CD4-positive, CD25-positive, alpha-beta regulatory T cell (primary cell): ENCODE results near the gene OR8G5. TPM values are rescaled to one million over a fixed set of nuclear protein-coding genes. Genes with fewer than 3 reads are reported as not detected.

Experiments
- ATAC-seq, 2 donors: fragments of 150-1000 bp; cut with Tn5 transposase; one replicate each; pipeline ENCODE4 v1.10.0; 2021; ENCODE audit warnings: low read depth in 2 of 2, moderate number of reproducible peaks in 2 of 2, moderate library complexity in 1 of 2
- DNase-seq, 3 donors: peaks; one replicate each; pipeline versions ENCODE4 v3.0.0 to v3.0.0-alpha.2; 2012 to 2022; ENCODE audit warnings: mixed read lengths in 1 of 3
- H3K27ac ChIP-seq: one replicate; pipeline ENCODE4 v1.7.0; 2013; ENCODE audit warnings: mild to moderate bottlenecking, low read length; ENCODE audit not compliant: insufficient read depth, poor library complexity, severe bottlenecking
- H3K27me3 ChIP-seq: one replicate; pipeline ENCODE4 v1.7.0; 2013; ENCODE audit warnings: low read length; ENCODE audit not compliant: control insufficient read depth, insufficient read depth
- H3K36me3 ChIP-seq: one replicate; pipeline ENCODE4 v1.7.0; 2013; ENCODE audit warnings: mild to moderate bottlenecking, low read length, moderate library complexity; ENCODE audit not compliant: control insufficient read depth, insufficient read depth
- H3K4me1 ChIP-seq: 2 replicates; pipeline ENCODE4 v1.7.0; 2013; ENCODE audit warnings: mild to moderate bottlenecking, low read length; ENCODE audit not compliant: insufficient read depth, control insufficient read depth, poor library complexity, severe bottlenecking
- H3K4me3 ChIP-seq: one replicate; pipeline ENCODE4 v1.7.0; 2013; ENCODE audit warnings: low read depth, mild to moderate bottlenecking, low read length, moderate library complexity
- H3K9me3 ChIP-seq, 2 experiments: 1 replicate in 1 of 2; 2 replicates in 1 of 2; pipeline ENCODE4 v1.7.0; 2013; ENCODE audit warnings: low read length in 2 of 2, mild to moderate bottlenecking in 1 of 2, moderate library complexity in 1 of 2; ENCODE audit not compliant: control insufficient read depth in 2 of 2
- H3K27ac Mint-ChIP-seq, 3 donors: one replicate each; pipeline ENCODE4 v1.8.0; 2020 to 2022; ENCODE audit warnings: mild to moderate bottlenecking in 3 of 3, mixed read lengths in 3 of 3, moderate library complexity in 2 of 3
- H3K27me3 Mint-ChIP-seq: one replicate; pipeline ENCODE4 v1.8.0; 2022; ENCODE audit warnings: mild to moderate bottlenecking, mixed read lengths
- H3K36me3 Mint-ChIP-seq: one replicate; pipeline ENCODE4 v1.8.0; 2020; ENCODE audit warnings: mixed read lengths
- H3K4me1 Mint-ChIP-seq, 4 donors: one replicate each; pipeline ENCODE4 v1.8.0; 2020 to 2022; ENCODE audit warnings: mixed read lengths in 4 of 4, mild to moderate bottlenecking in 1 of 4
- H3K4me3 Mint-ChIP-seq, 4 donors: one replicate each; pipeline ENCODE4 v1.8.0; 2020 to 2022; ENCODE audit warnings: mild to moderate bottlenecking in 4 of 4, mixed read lengths in 4 of 4, moderate library complexity in 3 of 4
- H3K9me3 Mint-ChIP-seq, 7 donors: one replicate each; pipeline ENCODE4 v1.8.0; 2020 to 2022; ENCODE audit warnings: mixed read lengths in 7 of 7, mild to moderate bottlenecking in 3 of 7, moderate library complexity in 2 of 7
- polyA plus RNA-seq, 4 donors: library from polyadenylated mRNA; unstranded; fragments of 300-500 nt; fragmentation: Illumina TruSeq; gene quantifications; one replicate each; pipeline ENCODE4 v1.2.3, GENCODE V29; 2021
- total RNA-seq: library from RNA; stranded (reverse); gene quantifications from one replicate; pipeline ENCODE4 v1.2.3, GENCODE V29; 2022

Gene OR8G5
- total RNA-seq (not detected), polyA plus RNA-seq (not detected)

DNA sequence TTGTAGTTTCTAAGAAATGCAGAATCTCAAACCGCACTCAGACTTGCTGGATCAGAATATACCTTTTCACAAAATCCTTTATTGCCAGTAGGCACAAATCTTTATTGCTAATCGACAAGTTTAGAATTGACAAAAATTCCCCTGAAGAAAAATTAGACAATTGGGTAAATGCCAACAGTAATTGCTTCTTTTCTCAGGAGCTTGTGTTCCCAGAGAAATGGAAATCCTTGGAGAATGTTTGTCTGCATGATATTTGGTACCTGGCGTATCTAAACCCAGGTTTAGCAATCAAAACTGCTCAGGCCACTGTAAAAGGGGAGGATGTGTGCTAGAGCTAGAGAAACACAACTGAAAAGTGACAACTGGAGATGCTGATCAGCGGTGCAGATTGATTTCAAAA is at the start of gene OR8G5:
TSS of gene OR8G5 (plus strand) at position 301 of the 400 bp plus-strand sequence. CDS start 8,556 bp downstream, outside the sequence.
- ATAC-seq (no peak), DNase-seq (no peak)
- Histone ChIP-seq H3K4me1 (no peaks in the 10 kb centered on the region), H3K36me3 (no peaks in the 10 kb centered on the region), H3K27me3 (no peaks in the 10 kb centered on the region), H3K27ac (no peak within 1 kb of the TSS), H3K4me3 (no peak within 1 kb of the TSS), H3K9me3 (no peaks in the 10 kb centered on the region)
- Mint-ChIP-seq H3K36me3 (no peaks in the 10 kb centered on the region), H3K27me3 (no peaks in the 10 kb centered on the region), H3K27ac (no peak within 1 kb of the TSS), H3K4me3 (no peak within 1 kb of the TSS), H3K9me3 (peaks cover 0 to 3% (median 0%) of the 10 kb centered on the region in 7 donors), H3K4me1 (no peaks in the 10 kb centered on the region)

GRCh38 chr11:124207102-124207792 is 48.9 kb upstream of the OR8G5 start:
- H3K4me3 ChIP-seq: no peak overlapping the region
- Mint-ChIP-seq H3K27ac (peak overlapping the region in 1 of 3 donors; percentile 52), H3K4me1 (no peaks in the 10 kb centered on the region), H3K9me3 (no peaks in the 10 kb centered on the region), H3K4me3 (no peak overlapping the region), H3K27me3 (no peaks in the 10 kb centered on the region), H3K36me3 (no peaks in the 10 kb centered on the region)
- no peaks in the 10 kb centered on the region for H3K9me3 ChIP-seq
- H3K27me3 ChIP-seq: no peaks in the 10 kb centered on the region
- H3K27ac ChIP-seq: no peak overlapping the region
- ATAC-seq: no peak
- no peaks in the 10 kb centered on the region for H3K4me1 ChIP-seq
- no peaks in the 10 kb centered on the region for H3K36me3 ChIP-seq
- DNase-seq: no peak

DNA sequence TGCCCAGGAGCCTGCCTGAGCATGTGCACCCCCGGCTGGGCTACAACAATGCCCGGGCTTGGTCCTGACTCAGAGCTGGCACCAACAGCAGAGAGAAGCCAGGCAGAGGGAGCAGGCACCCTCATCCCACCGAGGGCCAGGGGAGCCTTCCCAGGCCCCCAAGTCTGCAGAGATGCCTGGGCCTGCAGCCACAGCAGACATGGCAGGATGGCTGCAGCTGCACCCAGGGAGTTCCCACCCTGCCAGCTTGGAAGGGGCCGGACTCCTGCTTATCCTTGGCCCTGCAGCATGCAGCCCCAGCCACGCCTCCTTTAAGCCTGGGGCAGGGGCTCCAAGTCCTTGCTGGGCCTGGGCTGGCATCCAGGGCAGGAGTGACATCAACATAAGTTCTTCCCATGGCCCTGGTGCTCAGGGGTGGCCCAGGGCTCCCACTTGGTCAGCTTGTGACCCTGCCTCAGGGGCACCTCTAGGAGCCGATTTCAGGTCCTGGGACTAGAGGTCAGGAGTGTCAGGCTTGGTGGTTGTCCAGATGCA is 46.3 kb upstream of the OR8G5 start:
- Histone ChIP-seq H3K27me3 (no peaks in the 10 kb centered on the region), H3K36me3 (no peaks in the 10 kb centered on the region), H3K4me3 (no peak overlapping the region), H3K4me1 (no peaks in the 10 kb centered on the region), H3K9me3 (no peaks in the 10 kb centered on the region), H3K27ac (no peak overlapping the region)
- Mint-ChIP-seq H3K36me3 (no peaks in the 10 kb centered on the region), H3K27me3 (no peaks in the 10 kb centered on the region), H3K4me3 (no peak overlapping the region), H3K4me1 (no peaks in the 10 kb centered on the region), H3K9me3 (no peaks in the 10 kb centered on the region), H3K27ac (no peak overlapping the region)
- no peak for ATAC-seq
- no peak for DNase-seq

DNA sequence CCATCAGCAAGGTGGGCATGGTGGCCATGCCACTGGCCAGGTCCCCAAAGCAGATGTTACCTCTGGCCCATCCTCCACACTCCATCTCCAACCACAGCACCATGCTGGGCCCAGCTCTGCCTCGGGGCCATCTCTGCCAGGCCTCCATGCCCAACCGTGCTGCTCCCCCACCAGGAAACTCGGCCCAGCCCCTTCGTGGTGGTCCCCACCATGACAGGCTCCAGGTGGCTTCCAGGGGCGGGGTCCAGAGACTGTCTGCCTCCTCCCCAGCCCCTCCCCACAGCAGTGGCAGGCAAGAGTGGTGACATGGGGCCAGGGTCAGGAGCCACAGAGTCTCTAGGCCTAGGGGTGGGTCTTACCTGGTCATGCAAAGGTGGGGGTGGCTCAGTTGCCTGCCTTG is 45.8 kb upstream of the OR8G5 start:
- Histone ChIP-seq H3K27me3 (no peaks in the 10 kb centered on the region), H3K27ac (no peak overlapping the region), H3K4me1 (no peaks in the 10 kb centered on the region), H3K9me3 (no peaks in the 10 kb centered on the region), H3K4me3 (no peak overlapping the region), H3K36me3 (no peaks in the 10 kb centered on the region)
- ATAC-seq (no peak), DNase-seq (no peak)
- Mint-ChIP-seq H3K27me3 (no peaks in the 10 kb centered on the region), H3K27ac (no peak overlapping the region), H3K36me3 (no peaks in the 10 kb centered on the region), H3K4me3 (no peak overlapping the region), H3K9me3 (no peaks in the 10 kb centered on the region), H3K4me1 (no peaks in the 10 kb centered on the region)

- no peak overlapping the region for H3K4me3 ChIP-seq
- no peak for DNase-seq
- H3K27ac ChIP-seq: no peak overlapping the region
- Mint-ChIP-seq H3K4me1 (no peaks in the 10 kb centered on the region), H3K9me3 (no peaks in the 10 kb centered on the region), H3K27ac (no peak overlapping the region), H3K36me3 (no peaks in the 10 kb centered on the region), H3K27me3 (no peaks in the 10 kb centered on the region), H3K4me3 (no peak overlapping the region)
- H3K36me3 ChIP-seq: no peaks in the 10 kb centered on the region
- H3K4me1 ChIP-seq: no peaks in the 10 kb centered on the region
- H3K9me3 ChIP-seq: no peaks in the 10 kb centered on the region
- H3K27me3 ChIP-seq: no peaks in the 10 kb centered on the region
- no peak for ATAC-seq
Observed at GRCh38 chr11:124211321-124211720, 44.9 kb upstream of the OR8G5 start.

DNA sequence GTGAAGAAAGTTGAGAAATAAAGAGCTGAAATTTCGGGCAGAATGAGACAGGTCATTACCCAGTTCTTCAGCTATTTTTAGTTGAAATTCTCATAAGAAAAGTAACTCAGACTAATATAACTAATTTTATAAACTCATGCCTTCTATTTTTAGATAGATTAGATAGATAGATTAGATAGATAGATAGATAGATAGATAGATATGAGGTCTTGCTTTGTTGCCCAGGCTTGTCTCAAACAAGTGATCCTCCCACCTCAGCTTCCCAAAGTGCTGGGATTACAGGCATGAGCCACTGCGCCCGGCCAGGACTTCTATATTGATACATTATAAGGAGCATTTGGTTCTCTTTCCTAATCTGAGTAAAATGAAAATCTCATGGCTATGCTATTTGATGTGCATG is 42.1 kb upstream of the OR8G5 start:
- DNase-seq (no peak), ATAC-seq (no peak)
- no peaks in the 10 kb centered on the region for H3K27me3 Mint-ChIP-seq
- no peaks in the 10 kb centered on the region for H3K4me1 Mint-ChIP-seq
- H3K36me3 Mint-ChIP-seq: no peaks in the 10 kb centered on the region
- no peaks in the 10 kb centered on the region for H3K36me3 ChIP-seq
- H3K9me3 ChIP-seq: no peaks in the 10 kb centered on the region
- peak overlapping the region in 1 of 3 donors; percentile 57 for H3K27ac Mint-ChIP-seq
- H3K4me1 ChIP-seq: no peaks in the 10 kb centered on the region
- no peak overlapping the region for H3K4me3 Mint-ChIP-seq
- H3K4me3 ChIP-seq: no peak overlapping the region
- no peaks in the 10 kb centered on the region for H3K9me3 Mint-ChIP-seq
- H3K27me3 ChIP-seq: no peaks in the 10 kb centered on the region
- no peak overlapping the region for H3K27ac ChIP-seq

- Histone ChIP-seq H3K27ac (no peak overlapping the region), H3K4me3 (no peak overlapping the region), H3K36me3 (no peaks in the 10 kb centered on the region), H3K27me3 (no peaks in the 10 kb centered on the region), H3K4me1 (no peaks in the 10 kb centered on the region), H3K9me3 (no peaks in the 10 kb centered on the region)
- no peaks in the 10 kb centered on the region for H3K9me3 Mint-ChIP-seq
- H3K4me1 Mint-ChIP-seq: no peaks in the 10 kb centered on the region
- H3K36me3 Mint-ChIP-seq: no peaks in the 10 kb centered on the region
- H3K27me3 Mint-ChIP-seq: no peaks in the 10 kb centered on the region
- H3K27ac Mint-ChIP-seq: no peak overlapping the region
- no peak overlapping the region for H3K4me3 Mint-ChIP-seq
- DNase-seq (no peak), ATAC-seq (no peak)
Observed at GRCh38 chr11:124219126-124219525, 37.0 kb upstream of the OR8G5 start.

DNA sequence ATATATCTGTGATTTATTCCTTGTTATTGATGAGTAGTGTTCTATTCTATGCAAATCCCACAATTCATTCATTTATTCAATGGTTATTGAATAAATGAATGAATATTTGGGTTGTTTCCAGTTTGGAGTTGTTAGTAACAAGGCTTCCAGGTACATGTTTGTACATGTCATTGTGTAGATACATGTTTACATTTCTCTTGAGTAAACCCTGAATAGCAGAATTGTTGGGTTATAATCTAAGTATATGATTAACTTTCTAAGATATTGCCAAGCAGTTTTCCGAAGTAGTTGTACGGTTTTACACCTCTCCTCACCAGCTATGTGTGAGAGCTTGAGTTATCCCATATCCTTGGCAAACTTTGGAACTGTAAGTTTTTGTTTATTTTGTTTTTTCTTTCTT is 33.8 kb upstream of the OR8G5 start:
- no peak overlapping the region for H3K27ac Mint-ChIP-seq
- Histone ChIP-seq H3K4me3 (no peak overlapping the region), H3K27ac (no peak overlapping the region), H3K27me3 (no peaks in the 10 kb centered on the region), H3K4me1 (no peaks in the 10 kb centered on the region), H3K9me3 (no peaks in the 10 kb centered on the region), H3K36me3 (no peaks in the 10 kb centered on the region)
- H3K9me3 Mint-ChIP-seq: peaks cover 0 to 6% (median 0%) of the 10 kb centered on the region in 7 donors
- DNase-seq (no peak), ATAC-seq (no peak)
- no peaks in the 10 kb centered on the region for H3K4me1 Mint-ChIP-seq
- H3K27me3 Mint-ChIP-seq: no peaks in the 10 kb centered on the region
- no peaks in the 10 kb centered on the region for H3K36me3 Mint-ChIP-seq
- no peak overlapping the region for H3K4me3 Mint-ChIP-seq
